Osteocyte (in vitro differentiated cells): ENCODE measurements around the gene UHRF2. TPM values are rescaled to one million over a fixed set of nuclear protein-coding genes. Genes with fewer than 3 reads are reported as not detected.

Experiments used
- DNase-seq: peaks from one replicate; pipeline ENCODE4 v3.0.0; 2021; ENCODE audit warnings: mixed read lengths; ENCODE audit not compliant: unreplicated experiment; ENCODE audit errors: extremely low spot score
- H3K27ac Mint-ChIP-seq: one replicate; pipeline ENCODE4 v1.8.0; 2021; ENCODE audit warnings: mild to moderate bottlenecking, mixed read lengths; ENCODE audit not compliant: unreplicated experiment
- H3K27me3 Mint-ChIP-seq: one replicate; pipeline ENCODE4 v1.8.0; 2021; ENCODE audit warnings: mixed read lengths; ENCODE audit not compliant: unreplicated experiment
- H3K36me3 Mint-ChIP-seq: one replicate; pipeline ENCODE4 v1.8.0; 2021; ENCODE audit warnings: mixed read lengths; ENCODE audit not compliant: unreplicated experiment
- H3K4me1 Mint-ChIP-seq: one replicate; pipeline ENCODE4 v1.8.0; 2021; ENCODE audit warnings: mixed read lengths; ENCODE audit not compliant: unreplicated experiment
- H3K4me3 Mint-ChIP-seq: one replicate; pipeline ENCODE4 v1.8.0; 2021; ENCODE audit warnings: mild to moderate bottlenecking, moderate library complexity, mixed read lengths; ENCODE audit not compliant: unreplicated experiment
- H3K9me3 Mint-ChIP-seq: one replicate; pipeline ENCODE4 v1.8.0; 2021; ENCODE audit warnings: mixed read lengths; ENCODE audit not compliant: unreplicated experiment
- total RNA-seq: library from RNA; stranded (reverse); gene quantifications from 2 replicates; pipeline ENCODE4 v1.2.1, GENCODE V29; 2021
- TF ChIP-seq, protein P1 (sequence below): fragments of 200-600 bp; sonication (generic); IDR thresholded peaks from 2 replicates; pipeline ENCODE4 v1.5.0; 2021; ENCODE audit warnings: antibody characterized with exemption, mild to moderate bottlenecking, moderate library complexity

Gene UHRF2
- total RNA-seq, 1 donor from 2014 or later = 69.6 TPM

DNA sequence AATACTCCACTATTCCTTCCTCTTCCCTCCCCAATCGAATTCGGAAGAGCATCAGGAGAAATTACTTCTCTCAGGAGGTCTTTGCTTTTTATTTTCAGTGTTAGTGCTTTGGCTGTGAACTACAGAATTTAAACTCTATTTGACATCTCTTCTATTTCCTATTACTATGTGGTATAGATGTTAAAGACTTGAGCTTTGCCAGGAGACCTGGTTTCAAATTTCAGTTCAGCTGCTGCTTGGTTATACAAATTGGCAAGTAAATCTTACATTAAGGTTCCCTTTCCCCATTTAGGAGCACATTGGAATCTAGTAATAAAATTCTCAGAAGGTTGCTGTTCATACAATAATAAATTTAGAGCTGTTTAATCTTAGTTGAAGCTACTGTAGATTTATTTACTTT is 13.1 kb downstream of the UHRF2 start:
- Mint-ChIP-seq H3K27ac (peak overlapping the region; percentile 38), H3K36me3 (peaks cover 18% of the 10 kb centered on the region), H3K4me1 (peaks cover 43% of the 10 kb centered on the region), H3K9me3 (no peaks in the 10 kb centered on the region), H3K27me3 (no peaks in the 10 kb centered on the region), H3K4me3 (no peak overlapping the region)
- no peak for DNase-seq
- TF ChIP-seq, protein P1, sequence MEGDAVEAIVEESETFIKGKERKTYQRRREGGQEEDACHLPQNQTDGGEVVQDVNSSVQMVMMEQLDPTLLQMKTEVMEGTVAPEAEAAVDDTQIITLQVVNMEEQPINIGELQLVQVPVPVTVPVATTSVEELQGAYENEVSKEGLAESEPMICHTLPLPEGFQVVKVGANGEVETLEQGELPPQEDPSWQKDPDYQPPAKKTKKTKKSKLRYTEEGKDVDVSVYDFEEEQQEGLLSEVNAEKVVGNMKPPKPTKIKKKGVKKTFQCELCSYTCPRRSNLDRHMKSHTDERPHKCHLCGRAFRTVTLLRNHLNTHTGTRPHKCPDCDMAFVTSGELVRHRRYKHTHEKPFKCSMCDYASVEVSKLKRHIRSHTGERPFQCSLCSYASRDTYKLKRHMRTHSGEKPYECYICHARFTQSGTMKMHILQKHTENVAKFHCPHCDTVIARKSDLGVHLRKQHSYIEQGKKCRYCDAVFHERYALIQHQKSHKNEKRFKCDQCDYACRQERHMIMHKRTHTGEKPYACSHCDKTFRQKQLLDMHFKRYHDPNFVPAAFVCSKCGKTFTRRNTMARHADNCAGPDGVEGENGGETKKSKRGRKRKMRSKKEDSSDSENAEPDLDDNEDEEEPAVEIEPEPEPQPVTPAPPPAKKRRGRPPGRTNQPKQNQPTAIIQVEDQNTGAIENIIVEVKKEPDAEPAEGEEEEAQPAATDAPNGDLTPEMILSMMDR = no peak

DNA sequence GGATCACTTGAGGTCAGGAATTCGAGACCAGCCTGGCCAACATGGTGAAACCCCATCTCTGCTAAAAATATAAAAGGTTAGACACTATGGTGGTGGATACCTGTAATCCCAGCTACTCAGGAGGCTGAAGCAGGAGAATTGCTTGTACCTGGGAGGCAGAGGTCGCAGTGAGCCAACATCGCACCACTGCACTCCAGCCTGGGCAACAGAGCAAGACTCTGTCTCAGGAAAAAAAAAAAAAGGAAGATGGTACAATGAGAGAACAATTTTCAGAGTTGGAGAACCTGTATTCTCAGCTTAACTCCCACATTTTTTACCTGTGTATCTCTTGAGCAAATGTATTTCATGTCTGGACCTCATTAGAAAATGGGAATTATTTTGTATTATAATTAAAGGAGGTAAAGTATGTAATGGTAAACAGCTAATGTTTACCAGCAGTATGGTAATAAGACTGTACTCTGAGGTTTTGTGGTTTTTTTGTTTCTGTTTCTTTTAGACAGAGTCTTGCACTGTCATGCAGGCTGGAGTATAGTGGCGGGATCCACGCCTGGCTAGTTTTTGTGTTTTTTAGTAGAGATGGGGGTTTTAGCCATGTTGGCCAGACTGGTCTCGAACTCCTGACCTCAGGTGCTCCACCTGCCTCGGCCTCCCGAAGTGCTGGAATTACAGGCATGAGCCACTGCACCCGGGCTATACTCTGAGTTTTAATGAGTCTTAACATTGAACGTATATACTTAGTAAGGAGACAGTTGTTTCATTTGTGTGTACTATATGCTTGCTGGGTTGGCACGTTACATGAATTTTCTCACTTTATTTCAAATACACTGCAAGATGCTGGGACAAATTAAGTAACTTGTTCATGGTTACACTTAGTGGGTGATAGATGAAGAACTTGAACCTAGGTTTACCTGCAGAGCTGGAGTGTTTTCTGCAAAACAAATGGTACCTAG is 16.2 kb downstream of the UHRF2 start:
- H3K4me3 Mint-ChIP-seq = no peak overlapping the region
- peaks cover 15% of the 10 kb centered on the region for H3K36me3 Mint-ChIP-seq
- peaks cover 63% of the 10 kb centered on the region for H3K4me1 Mint-ChIP-seq
- H3K27ac Mint-ChIP-seq = peak overlapping the region; percentile 9
- no peaks in the 10 kb centered on the region for H3K27me3 Mint-ChIP-seq
- TF ChIP-seq, protein P1 = no peak
- no peaks in the 10 kb centered on the region for H3K9me3 Mint-ChIP-seq
- no peak for DNase-seq

GRCh38 chr9:6431038-6431437 is 18.0 kb downstream of the UHRF2 start:
- peaks cover 18% of the 10 kb centered on the region for H3K36me3 Mint-ChIP-seq
- peak overlapping the region; percentile 29 for H3K27ac Mint-ChIP-seq
- H3K4me3 Mint-ChIP-seq = no peak overlapping the region
- TF ChIP-seq, protein P1 = no peak
- DNase-seq = no peak
- peaks cover 52% of the 10 kb centered on the region for H3K4me1 Mint-ChIP-seq
- no peaks in the 10 kb centered on the region for H3K9me3 Mint-ChIP-seq
- H3K27me3 Mint-ChIP-seq = no peaks in the 10 kb centered on the region

DNA sequence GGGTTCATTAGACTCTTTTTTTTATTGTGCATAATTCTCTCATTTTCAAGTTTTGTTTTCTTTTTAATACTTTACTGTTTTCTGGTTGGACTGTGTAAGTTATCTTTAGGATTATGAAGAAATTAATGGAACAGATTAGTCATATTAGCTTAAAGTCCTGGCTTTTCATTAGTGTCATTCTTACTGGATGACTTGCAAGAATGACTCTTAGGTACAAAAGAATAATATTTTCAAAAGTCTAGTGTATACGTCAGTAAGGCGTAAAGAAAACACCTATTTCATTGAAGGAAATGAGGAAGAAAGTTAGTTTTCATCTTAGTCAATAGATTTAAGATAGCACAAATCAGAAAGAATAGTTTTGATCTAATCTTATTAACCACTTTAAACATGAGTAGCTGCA is 20.4 kb downstream of the UHRF2 start:
- DNase-seq = no peak
- Mint-ChIP-seq H3K4me3 (no peak overlapping the region), H3K9me3 (no peaks in the 10 kb centered on the region), H3K27ac (peak overlapping the region; percentile 75), H3K4me1 (peaks cover 41% of the 10 kb centered on the region), H3K27me3 (no peaks in the 10 kb centered on the region), H3K36me3 (peaks cover 16% of the 10 kb centered on the region)
- TF ChIP-seq, protein P1 = no peak

- no peak for DNase-seq
- Mint-ChIP-seq H3K36me3 (peaks cover 3% of the 10 kb centered on the region), H3K4me3 (no peak overlapping the region), H3K27me3 (no peaks in the 10 kb centered on the region), H3K27ac (no peak overlapping the region), H3K4me1 (peaks cover 33% of the 10 kb centered on the region), H3K9me3 (no peaks in the 10 kb centered on the region)
- TF ChIP-seq, protein P1 = no peak
Observed at GRCh38 chr9:6439051-6439703, 26.2 kb downstream of the UHRF2 start.
